CD8-positive, alpha-beta memory T cell (primary cell): ENCODE measurements around the gene ZMYND11. TPM values are rescaled to one million over a fixed set of nuclear protein-coding genes. Genes with fewer than 3 reads are reported as not detected.

ENCODE experiments used
- CTCF ChIA-PET: fragments of 350-600 bp; sonication (Branson Sonifier 250); formaldehyde crosslinking; loops from one replicate; lab custom pipeline; 2021; ENCODE audit warnings: antibody characterized with exemption; lab: Charles Lee
- POLR2A ChIA-PET: fragments of 350-600 bp; sonication (Branson Sonifier 250); formaldehyde crosslinking; loops from one replicate; lab custom pipeline; 2021; ENCODE audit warnings: antibody characterized with exemption; lab: Charles Lee
- DNase-seq, 5 donors: peaks; one replicate each; pipeline versions ENCODE4 v3.0.0 to v3.0.0-alpha.2; 2020 to 2022; ENCODE audit warnings: mixed read lengths in 1 of 5
- H3K27ac ChIP-seq: one replicate; pipeline ENCODE4 v1.7.0; 2013; ENCODE audit warnings: low read depth, mild to moderate bottlenecking, low read length, moderate library complexity
- H3K27me3 ChIP-seq: 2 replicates; pipeline ENCODE4 v1.7.0; 2013; ENCODE audit warnings: low read length, mild to moderate bottlenecking; ENCODE audit not compliant: insufficient read depth, poor library complexity, severe bottlenecking
- H3K36me3 ChIP-seq: 2 replicates; pipeline ENCODE4 v1.7.0; 2013; ENCODE audit warnings: mild to moderate bottlenecking, low read length, moderate library complexity; ENCODE audit not compliant: insufficient read depth
- H3K4me1 ChIP-seq: 2 replicates; pipeline ENCODE4 v1.7.0; 2013; ENCODE audit warnings: mild to moderate bottlenecking, low read length, moderate library complexity; ENCODE audit not compliant: insufficient read depth
- H3K4me3 ChIP-seq: 2 replicates; pipeline ENCODE4 v1.7.0; 2013; ENCODE audit warnings: mild to moderate bottlenecking, low read length
- H3K9me3 ChIP-seq: 2 replicates; pipeline ENCODE4 v1.7.0; 2013; ENCODE audit warnings: mild to moderate bottlenecking, low read length
- H3K27ac Mint-ChIP-seq, 8 donors: one replicate each; pipeline ENCODE4 v1.8.0; 2020 to 2021; ENCODE audit warnings: mixed read lengths in 8 of 8, mild to moderate bottlenecking in 6 of 8, inconsistent platforms in 3 of 8, moderate library complexity in 3 of 8
- H3K27me3 Mint-ChIP-seq, 2 donors: one replicate each; pipeline ENCODE4 v1.8.0; 2020 to 2021; ENCODE audit warnings: mixed read lengths in 2 of 2, mild to moderate bottlenecking in 1 of 2, moderate library complexity in 1 of 2
- H3K36me3 Mint-ChIP-seq, 3 donors: one replicate each; pipeline ENCODE4 v1.8.0; 2020 to 2021; ENCODE audit warnings: mixed read lengths in 3 of 3, inconsistent platforms in 1 of 3, mild to moderate bottlenecking in 1 of 3
- H3K4me1 Mint-ChIP-seq, 3 donors: one replicate each; pipeline ENCODE4 v1.8.0; 2020 to 2021; ENCODE audit warnings: mixed read lengths in 3 of 3, inconsistent platforms in 1 of 3, mild to moderate bottlenecking in 1 of 3
- H3K4me3 Mint-ChIP-seq, 7 donors: one replicate each; pipeline ENCODE4 v1.8.0; 2020 to 2021; ENCODE audit warnings: mixed read lengths in 7 of 7, mild to moderate bottlenecking in 6 of 7, moderate library complexity in 4 of 7, inconsistent platforms in 2 of 7
- H3K9me3 Mint-ChIP-seq, 5 donors: one replicate each; pipeline ENCODE4 v1.8.0; 2020 to 2022; ENCODE audit warnings: mixed read lengths in 5 of 5, mild to moderate bottlenecking in 3 of 5, moderate library complexity in 2 of 5, inconsistent platforms in 1 of 5
- polyA plus RNA-seq: library from polyadenylated mRNA; unstranded; fragments of 300-500 nt; fragmentation: Illumina TruSeq; gene quantifications from one replicate; pipeline ENCODE4 v1.2.3, GENCODE V29; 2021
- total RNA-seq, 2 experiments: library from RNA; stranded (reverse); gene quantifications; one replicate each; pipeline ENCODE4 v1.2.3, GENCODE V29; 2021

The ZMYND11 gene
- total RNA-seq (10 to 100 TPM; 34.9 to 36.7 TPM), polyA plus RNA-seq (53.5 TPM)

- peaks cover 24% of the 10 kb centered on the region for H3K4me1 ChIP-seq
- peaks cover 47 to 61% (median 56%) of the 10 kb centered on the region in 3 donors for H3K4me1 Mint-ChIP-seq
- peak within 1 kb of the TSS; percentile 91 to 96 (median 94) for H3K4me3 Mint-ChIP-seq
- H3K27me3 ChIP-seq = no peaks in the 10 kb centered on the region
- H3K36me3 ChIP-seq = no peaks in the 10 kb centered on the region
- ChIA-PET POLR2A (interaction anchor here (0.6 kb wide), 1 partner anchor 315 kb away, joined by 4 read pairs; no protein-coding TSS in a partner anchor), CTCF (no interaction called here)
- DNase-seq = peak in 4 of 5 donors; percentile 56 to 77 (median 66)
- H3K36me3 Mint-ChIP-seq = peaks cover 0 to 7% (median 0%) of the 10 kb centered on the region in 3 donors
- H3K9me3 Mint-ChIP-seq = no peaks in the 10 kb centered on the region
- peak within 1 kb of the TSS; percentile 82 for H3K4me3 ChIP-seq
- H3K9me3 ChIP-seq = no peaks in the 10 kb centered on the region
- peak within 1 kb of the TSS; percentile 94 to 97 (median 95) for H3K27ac Mint-ChIP-seq
- peaks cover 0 to 2% of the 10 kb centered on the region in 2 donors for H3K27me3 Mint-ChIP-seq
- peak within 1 kb of the TSS; percentile 77 for H3K27ac ChIP-seq
These were observed at the start of gene ZMYND11 for GRCh38 chr10:135132-135600. ZMYND11 (plus strand) TSS chr10:135455; CDS start chr10:180013, 44,558 bp downstream.

GRCh38 chr10:86031-86430 lies 49.2 kb upstream of the ZMYND11 start:
- Histone ChIP-seq H3K4me3 (no peak overlapping the region), H3K4me1 (no peaks in the 10 kb centered on the region), H3K36me3 (no peaks in the 10 kb centered on the region), H3K27me3 (no peaks in the 10 kb centered on the region), H3K27ac (no peak overlapping the region), H3K9me3 (no peaks in the 10 kb centered on the region)
- no peak for DNase-seq
- POLR2A ChIA-PET = no interaction called here
- peaks cover 0 to 5% (median 3%) of the 10 kb centered on the region in 3 donors for H3K4me1 Mint-ChIP-seq
- no peak overlapping the region for H3K4me3 Mint-ChIP-seq
- CTCF ChIA-PET = no interaction called here
- H3K9me3 Mint-ChIP-seq = no peaks in the 10 kb centered on the region
- H3K27ac Mint-ChIP-seq = no peak overlapping the region
- H3K27me3 Mint-ChIP-seq = peaks cover 12 to 41% of the 10 kb centered on the region in 2 donors
- H3K36me3 Mint-ChIP-seq = no peaks in the 10 kb centered on the region

GRCh38 chr10:87177-88080 lies 47.8 kb upstream of the ZMYND11 start:
- ChIA-PET CTCF (no interaction called here), POLR2A (no interaction called here)
- peaks cover 10 to 34% of the 10 kb centered on the region in 2 donors for H3K27me3 Mint-ChIP-seq
- H3K9me3 ChIP-seq = no peaks in the 10 kb centered on the region
- no peaks in the 10 kb centered on the region for H3K9me3 Mint-ChIP-seq
- no peak overlapping the region for H3K4me3 ChIP-seq
- no peaks in the 10 kb centered on the region for H3K27me3 ChIP-seq
- peak overlapping the region in 2 of 7 donors; percentile 12 to 50 for H3K4me3 Mint-ChIP-seq
- H3K36me3 ChIP-seq = no peaks in the 10 kb centered on the region
- H3K27ac Mint-ChIP-seq = peak overlapping the region in 2 of 8 donors; percentile 24 to 72
- no peaks in the 10 kb centered on the region for H3K36me3 Mint-ChIP-seq
- H3K4me1 Mint-ChIP-seq = peaks cover 0 to 5% (median 3%) of the 10 kb centered on the region in 3 donors
- H3K4me1 ChIP-seq = no peaks in the 10 kb centered on the region
- no peak overlapping the region for H3K27ac ChIP-seq
- DNase-seq = no peak

- Histone ChIP-seq H3K27ac (no peak overlapping the region), H3K36me3 (no peaks in the 10 kb centered on the region), H3K4me1 (no peaks in the 10 kb centered on the region), H3K9me3 (no peaks in the 10 kb centered on the region), H3K27me3 (no peaks in the 10 kb centered on the region), H3K4me3 (no peak overlapping the region)
- no peak for DNase-seq
- peaks cover 7 to 35% of the 10 kb centered on the region in 2 donors for H3K27me3 Mint-ChIP-seq
- peak overlapping the region in 1 of 8 donors; percentile 77 for H3K27ac Mint-ChIP-seq
- POLR2A ChIA-PET = no interaction called here
- H3K4me1 Mint-ChIP-seq = peaks cover 0 to 5% (median 3%) of the 10 kb centered on the region in 3 donors
- CTCF ChIA-PET = no interaction called here
- no peaks in the 10 kb centered on the region for H3K9me3 Mint-ChIP-seq
- no peak overlapping the region for H3K4me3 Mint-ChIP-seq
- H3K36me3 Mint-ChIP-seq = no peaks in the 10 kb centered on the region
These were observed 47.0 kb upstream of the ZMYND11 start for GRCh38 chr10:88253-88652.

GRCh38 chr10:89248-89647 lies 46.0 kb upstream of the ZMYND11 start:
- H3K27me3 ChIP-seq = no peaks in the 10 kb centered on the region
- Mint-ChIP-seq H3K36me3 (peaks cover 0 to 2% (median 0%) of the 10 kb centered on the region in 3 donors), H3K27ac (peak overlapping the region in 1 of 8 donors; percentile 39), H3K27me3 (peaks cover 6 to 28% of the 10 kb centered on the region in 2 donors), H3K4me3 (no peak overlapping the region), H3K4me1 (peaks cover 0 to 5% (median 3%) of the 10 kb centered on the region in 3 donors), H3K9me3 (peaks cover 0 to 3% (median 0%) of the 10 kb centered on the region in 5 donors)
- no peak overlapping the region for H3K4me3 ChIP-seq
- no peaks in the 10 kb centered on the region for H3K4me1 ChIP-seq
- POLR2A ChIA-PET = no interaction called here
- CTCF ChIA-PET = interaction anchor here (0.9 kb wide), 1 partner anchor 15 kb away, joined by 3 read pairs; no protein-coding TSS in a partner anchor
- DNase-seq = no peak
- no peak overlapping the region for H3K27ac ChIP-seq
- no peaks in the 10 kb centered on the region for H3K9me3 ChIP-seq
- H3K36me3 ChIP-seq = no peaks in the 10 kb centered on the region

- H3K4me3 ChIP-seq = no peak overlapping the region
- Mint-ChIP-seq H3K36me3 (peaks cover 0 to 9% (median 0%) of the 10 kb centered on the region in 3 donors), H3K4me1 (peaks cover 0 to 5% (median 3%) of the 10 kb centered on the region in 3 donors), H3K4me3 (no peak overlapping the region), H3K27ac (no peak overlapping the region), H3K9me3 (peaks cover 2 to 13% (median 6%) of the 10 kb centered on the region in 5 donors), H3K27me3 (peaks cover 5 to 22% of the 10 kb centered on the region in 2 donors)
- no peak for DNase-seq
- H3K27ac ChIP-seq = no peak overlapping the region
- H3K36me3 ChIP-seq = no peaks in the 10 kb centered on the region
- no peaks in the 10 kb centered on the region for H3K4me1 ChIP-seq
- POLR2A ChIA-PET = no interaction called here
- CTCF ChIA-PET = no interaction called here
- H3K27me3 ChIP-seq = no peaks in the 10 kb centered on the region
- H3K9me3 ChIP-seq = no peaks in the 10 kb centered on the region
These were observed 45.1 kb upstream of the ZMYND11 start for GRCh38 chr10:90161-90560.

GRCh38 chr10:91313-91712 lies 43.9 kb upstream of the ZMYND11 start:
- H3K4me3 Mint-ChIP-seq = no peak overlapping the region
- POLR2A ChIA-PET = no interaction called here
- peaks cover 6 to 23% (median 12%) of the 10 kb centered on the region in 5 donors for H3K9me3 Mint-ChIP-seq
- peaks cover 5 to 15% of the 10 kb centered on the region in 2 donors for H3K27me3 Mint-ChIP-seq
- H3K27ac Mint-ChIP-seq = no peak overlapping the region
- Histone ChIP-seq H3K9me3 (peaks cover 3% of the 10 kb centered on the region), H3K27ac (no peak overlapping the region), H3K4me1 (no peaks in the 10 kb centered on the region), H3K27me3 (no peaks in the 10 kb centered on the region), H3K36me3 (no peaks in the 10 kb centered on the region), H3K4me3 (no peak overlapping the region)
- H3K4me1 Mint-ChIP-seq = peaks cover 0 to 5% (median 3%) of the 10 kb centered on the region in 3 donors
- no peak for DNase-seq
- H3K36me3 Mint-ChIP-seq = peaks cover 0 to 13% (median 1%) of the 10 kb centered on the region in 3 donors
- CTCF ChIA-PET = no interaction called here

- Histone ChIP-seq H3K27me3 (no peaks in the 10 kb centered on the region), H3K9me3 (peaks cover 3% of the 10 kb centered on the region), H3K36me3 (no peaks in the 10 kb centered on the region), H3K4me3 (no peak overlapping the region), H3K4me1 (no peaks in the 10 kb centered on the region), H3K27ac (no peak overlapping the region)
- Mint-ChIP-seq H3K27me3 (peaks cover 4 to 12% of the 10 kb centered on the region in 2 donors), H3K36me3 (peaks cover 1 to 22% (median 2%) of the 10 kb centered on the region in 3 donors), H3K4me1 (peaks cover 0 to 4% (median 3%) of the 10 kb centered on the region in 3 donors), H3K27ac (no peak overlapping the region), H3K4me3 (no peak overlapping the region), H3K9me3 (peaks cover 10 to 29% (median 20%) of the 10 kb centered on the region in 5 donors)
- ChIA-PET POLR2A (no interaction called here), CTCF (no interaction called here)
- no peak for DNase-seq
These were observed 43.1 kb upstream of the ZMYND11 start for GRCh38 chr10:92153-92552.
